ENCODE results near the gene ESAM.

ESAM gene

DNA sequence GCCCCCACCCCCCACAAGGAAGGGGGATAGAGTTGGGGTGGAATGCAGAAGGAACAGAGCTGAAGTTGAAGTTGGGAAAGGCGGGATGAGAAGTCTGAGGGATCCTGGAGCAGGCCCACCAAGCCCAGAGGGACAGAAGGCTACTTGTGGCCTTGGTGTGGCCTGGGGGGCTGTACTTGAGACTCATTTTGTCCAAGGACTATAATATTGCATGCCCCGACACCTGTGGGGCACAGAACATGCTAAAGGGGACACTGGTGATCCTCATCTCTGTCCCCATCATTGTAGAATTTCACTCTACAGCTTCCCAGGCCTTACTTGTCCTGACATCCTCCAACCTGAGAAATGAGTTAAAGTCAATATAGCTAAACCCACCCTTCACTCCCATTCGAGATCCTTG lies 1.3 kb downstream of the ESAM start:
- peak overlapping the region; percentile 78 for H3K4me3 ChIP-seq (replicated peaks; ENCODE audit: low read depth, low read length)
- no peaks in the 10 kb centered on the region for H3K27me3 ChIP-seq (replicated peaks; ENCODE audit: control insufficient read depth, insufficient read depth, low read length)
- no peak for DNase-seq (ENCODE audit: extremely low read depth, insufficient read length)

DNA sequence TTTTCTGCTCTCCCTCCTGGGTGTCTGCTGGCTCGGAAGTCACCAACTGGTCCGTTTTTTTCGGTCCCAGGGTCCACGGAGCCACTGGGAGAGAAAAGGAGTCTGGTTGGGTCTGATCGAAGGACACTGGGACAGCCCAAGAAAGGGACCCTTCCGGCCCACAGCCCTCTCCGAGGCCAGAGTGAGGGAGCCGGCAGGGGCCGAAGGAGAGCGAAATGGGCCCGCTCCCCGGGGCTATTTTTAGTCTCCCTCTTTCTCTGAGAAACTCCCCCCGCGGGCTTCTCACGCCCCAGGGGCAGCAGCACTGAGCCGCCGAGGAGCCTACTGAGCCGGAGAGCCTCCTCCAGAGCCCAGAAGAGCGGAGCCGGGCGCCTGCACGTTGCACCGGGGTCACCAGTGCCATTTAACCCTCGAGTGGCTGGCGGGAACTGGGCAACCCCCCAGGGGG lies 1.9 kb downstream of the ESAM start:
- no peaks in the 10 kb centered on the region for H3K27me3 ChIP-seq (replicated peaks; ENCODE audit: control insufficient read depth, insufficient read depth, low read length)
- H3K4me3 ChIP-seq (replicated peaks; ENCODE audit: low read depth, low read length) = peak overlapping the region; percentile 78
- TF ChIP-seq, protein P1, sequence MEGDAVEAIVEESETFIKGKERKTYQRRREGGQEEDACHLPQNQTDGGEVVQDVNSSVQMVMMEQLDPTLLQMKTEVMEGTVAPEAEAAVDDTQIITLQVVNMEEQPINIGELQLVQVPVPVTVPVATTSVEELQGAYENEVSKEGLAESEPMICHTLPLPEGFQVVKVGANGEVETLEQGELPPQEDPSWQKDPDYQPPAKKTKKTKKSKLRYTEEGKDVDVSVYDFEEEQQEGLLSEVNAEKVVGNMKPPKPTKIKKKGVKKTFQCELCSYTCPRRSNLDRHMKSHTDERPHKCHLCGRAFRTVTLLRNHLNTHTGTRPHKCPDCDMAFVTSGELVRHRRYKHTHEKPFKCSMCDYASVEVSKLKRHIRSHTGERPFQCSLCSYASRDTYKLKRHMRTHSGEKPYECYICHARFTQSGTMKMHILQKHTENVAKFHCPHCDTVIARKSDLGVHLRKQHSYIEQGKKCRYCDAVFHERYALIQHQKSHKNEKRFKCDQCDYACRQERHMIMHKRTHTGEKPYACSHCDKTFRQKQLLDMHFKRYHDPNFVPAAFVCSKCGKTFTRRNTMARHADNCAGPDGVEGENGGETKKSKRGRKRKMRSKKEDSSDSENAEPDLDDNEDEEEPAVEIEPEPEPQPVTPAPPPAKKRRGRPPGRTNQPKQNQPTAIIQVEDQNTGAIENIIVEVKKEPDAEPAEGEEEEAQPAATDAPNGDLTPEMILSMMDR (IDR thresholded peaks at IDR 0.05; ENCODE audit: insufficient read depth, low read length, poor library complexity, severe bottlenecking) = no peak
- peak; percentile 46 for DNase-seq (ENCODE audit: extremely low read depth, insufficient read length)
- H3K36me3 ChIP-seq (ENCODE audit: control insufficient read depth, insufficient read depth, low read length) = peaks cover 3% of the 10 kb centered on the region; the same call in 1 of the 2 replicates

More for the DNA sequence above, 1.3 kb downstream of the ESAM start:
- TF ChIP-seq, protein P1 (IDR thresholded peaks at IDR 0.05; ENCODE audit: insufficient read depth, low read length, poor library complexity, severe bottlenecking) = no peak
- peaks cover 3% of the 10 kb centered on the region; the same call in 1 of the 2 replicates for H3K36me3 ChIP-seq (ENCODE audit: control insufficient read depth, insufficient read depth, low read length)

DNA sequence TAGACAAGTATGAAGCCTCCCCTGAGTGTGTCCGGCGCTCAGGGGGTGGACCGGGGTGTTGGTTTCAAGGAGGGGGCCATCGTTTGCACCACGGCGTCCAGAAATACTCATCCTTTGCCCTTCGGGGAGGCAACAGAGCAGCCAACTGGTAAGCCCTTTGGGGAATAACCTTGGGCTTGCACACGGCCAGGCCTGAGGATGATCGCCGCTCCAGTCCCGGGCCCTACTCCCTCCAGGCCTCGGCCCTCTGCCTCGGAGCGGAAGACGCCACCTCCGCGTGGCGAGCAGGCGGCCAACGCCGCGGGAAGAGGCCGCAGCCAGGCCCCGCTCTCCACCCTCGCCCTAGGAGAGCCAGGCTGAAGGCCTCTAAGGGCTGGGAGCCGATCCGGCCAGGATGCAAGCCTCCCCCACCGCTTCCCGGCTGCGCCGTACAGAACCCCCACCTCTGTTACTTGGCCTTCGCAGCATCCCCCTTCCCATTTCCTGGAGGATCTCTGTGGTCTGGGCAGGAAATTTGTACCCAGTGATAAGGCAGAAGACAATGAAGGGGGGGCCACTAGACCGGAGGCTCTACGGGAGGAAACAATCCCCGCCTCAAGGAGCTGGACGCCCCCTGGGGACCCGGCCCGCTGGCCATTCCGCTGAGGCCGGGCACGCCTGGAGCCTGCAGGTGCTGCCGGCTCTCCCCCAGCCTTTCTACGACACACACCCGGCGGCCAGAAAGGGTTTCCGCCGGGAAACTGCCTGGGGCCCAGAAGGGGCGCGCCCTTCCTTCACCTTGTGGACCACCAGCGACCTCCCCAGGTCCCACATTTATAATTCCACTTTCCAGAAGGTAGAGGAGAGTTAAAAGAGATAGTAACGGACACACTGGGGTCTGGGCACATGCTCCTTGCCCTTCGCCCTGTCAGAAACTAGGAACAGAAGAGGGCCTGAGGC lies 2.6 kb downstream of the ESAM start:
- H3K36me3 ChIP-seq (ENCODE audit: control insufficient read depth, insufficient read depth, low read length) = peaks cover 2% of the 10 kb centered on the region; the same call in 1 of the 2 replicates
- H3K27me3 ChIP-seq (replicated peaks; ENCODE audit: control insufficient read depth, insufficient read depth, low read length) = no peaks in the 10 kb centered on the region
- DNase-seq (ENCODE audit: extremely low read depth, insufficient read length) = no peak
- TF ChIP-seq, protein P1 (IDR thresholded peaks at IDR 0.05; ENCODE audit: insufficient read depth, low read length, poor library complexity, severe bottlenecking) = no peak
- H3K4me3 ChIP-seq (replicated peaks; ENCODE audit: low read depth, low read length) = peak overlapping the region; percentile 78

DNA sequence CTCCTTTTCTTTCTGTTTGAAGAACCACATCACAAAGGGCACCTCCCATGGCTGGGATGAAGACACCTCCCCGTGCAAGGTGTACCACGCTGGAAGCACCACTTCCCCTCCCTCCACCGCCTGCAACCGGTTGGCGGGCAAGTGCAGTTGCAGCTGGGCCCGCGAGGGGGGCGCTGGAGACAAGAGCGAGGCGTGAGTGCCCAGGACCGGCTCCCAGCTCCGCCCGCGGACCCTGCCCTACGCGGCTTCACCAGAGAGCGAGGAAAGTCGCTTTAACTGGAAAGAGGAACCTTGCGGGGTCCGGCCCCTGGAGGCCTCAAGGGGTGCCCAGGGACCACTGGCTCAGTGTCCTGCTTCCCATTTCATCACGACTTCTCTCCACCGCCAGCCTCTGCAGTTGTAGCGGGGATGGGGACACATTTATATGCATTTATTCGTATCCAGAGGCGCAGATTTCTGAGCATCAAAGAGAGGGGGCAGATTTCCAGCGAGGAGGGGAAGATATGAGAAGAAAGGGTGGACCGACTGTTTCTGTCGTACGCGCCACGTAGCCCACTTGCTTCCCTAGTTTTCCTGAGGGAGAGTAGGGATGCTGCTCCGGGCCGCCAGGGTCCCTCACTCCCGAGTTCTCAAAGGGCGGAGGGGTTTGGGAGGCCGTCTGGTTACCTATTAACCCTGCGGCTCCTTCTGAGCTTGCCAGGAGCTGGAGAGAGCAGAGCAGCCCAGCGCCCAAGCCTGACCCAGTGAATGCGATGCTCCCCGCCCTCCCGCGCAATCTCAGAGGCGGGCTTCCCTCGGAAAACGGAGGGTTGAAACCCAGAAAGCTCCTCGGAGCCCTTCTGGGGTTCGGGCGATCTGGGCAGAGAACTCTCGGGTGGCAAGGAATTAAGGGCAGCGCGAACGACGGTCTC lies 3.5 kb downstream of the ESAM start:
- Histone ChIP-seq H3K4me3 (replicated peaks; ENCODE audit: low read depth, low read length) (peak overlapping the region; percentile 78), H3K27me3 (replicated peaks; ENCODE audit: control insufficient read depth, insufficient read depth, low read length) (no peaks in the 10 kb centered on the region)
- peak; percentile 74 for DNase-seq (ENCODE audit: extremely low read depth, insufficient read length)

DNA sequence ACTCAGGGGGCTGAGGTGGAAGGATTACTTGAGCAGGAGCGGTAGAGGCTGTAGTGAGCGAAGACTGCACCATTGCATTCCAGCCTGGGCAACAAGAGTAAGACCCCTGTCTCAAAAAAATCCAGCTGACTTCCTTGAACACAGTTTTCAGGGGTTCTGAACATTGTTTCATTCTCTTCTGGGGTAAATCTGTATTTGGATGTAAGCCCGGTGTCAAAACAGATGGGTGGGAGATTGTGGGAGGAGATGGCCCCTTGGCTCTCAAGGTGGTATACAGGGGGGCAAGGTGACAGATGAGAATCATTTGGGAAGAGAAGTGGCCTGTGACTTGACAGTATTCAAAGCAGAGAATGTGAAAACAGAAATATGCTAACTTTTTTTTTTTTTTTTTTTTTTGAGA lies 4.8 kb downstream of the ESAM start:
- Histone ChIP-seq H3K27me3 (replicated peaks; ENCODE audit: control insufficient read depth, insufficient read depth, low read length) (no peaks in the 10 kb centered on the region), H3K4me3 (replicated peaks; ENCODE audit: low read depth, low read length) (no peak overlapping the region), H3K36me3 (ENCODE audit: control insufficient read depth, insufficient read depth, low read length) (peaks cover 4% of the 10 kb centered on the region; the same call in 1 of the 2 replicates)
- DNase-seq (ENCODE audit: extremely low read depth, insufficient read length) = no peak
- TF ChIP-seq, protein P1 (IDR thresholded peaks at IDR 0.05; ENCODE audit: insufficient read depth, low read length, poor library complexity, severe bottlenecking) = no peak

More for the DNA sequence above, 3.5 kb downstream of the ESAM start:
- TF ChIP-seq, protein P1 (IDR thresholded peaks at IDR 0.05; ENCODE audit: insufficient read depth, low read length, poor library complexity, severe bottlenecking) = peak; percentile 84
- H3K36me3 ChIP-seq (ENCODE audit: control insufficient read depth, insufficient read depth, low read length) = peaks cover 3% of the 10 kb centered on the region; the same call in 1 of the 2 replicates

All from GM06990 (cell line).